Renal pelvis (tissue), 12 donors: ENCODE data around the gene SLC13A1. TPM values are rescaled to one million over a fixed set of nuclear protein-coding genes. Genes with fewer than 3 reads are reported as not detected.
A peak's percentile ranks its signal among the peaks of the same experiment; 100 is the strongest.
"Not testable (repeated sequence)": the region's sequence is repeated elsewhere in the genome, so short reads cannot be mapped to it uniquely, and the experiment has no call there.

Experiments
- DNase-seq: peaks from one replicate; pipeline ENCODE4 v3.0.0-alpha.2; 2013
- long read RNA-seq, 16 experiments: transcript quantifications; one replicate each; lab custom pipeline, GENCODE V29; 2026
- polyA plus RNA-seq, 3 donors: library from polyadenylated mRNA; unstranded; fragments of 120-200 nt; gene quantifications; one replicate each; pipeline ENCODE4 v1.2.1, GENCODE V29; 2013; ENCODE audit not compliant: insufficient read length in 3 of 3

The SLC13A1 gene, protein sequence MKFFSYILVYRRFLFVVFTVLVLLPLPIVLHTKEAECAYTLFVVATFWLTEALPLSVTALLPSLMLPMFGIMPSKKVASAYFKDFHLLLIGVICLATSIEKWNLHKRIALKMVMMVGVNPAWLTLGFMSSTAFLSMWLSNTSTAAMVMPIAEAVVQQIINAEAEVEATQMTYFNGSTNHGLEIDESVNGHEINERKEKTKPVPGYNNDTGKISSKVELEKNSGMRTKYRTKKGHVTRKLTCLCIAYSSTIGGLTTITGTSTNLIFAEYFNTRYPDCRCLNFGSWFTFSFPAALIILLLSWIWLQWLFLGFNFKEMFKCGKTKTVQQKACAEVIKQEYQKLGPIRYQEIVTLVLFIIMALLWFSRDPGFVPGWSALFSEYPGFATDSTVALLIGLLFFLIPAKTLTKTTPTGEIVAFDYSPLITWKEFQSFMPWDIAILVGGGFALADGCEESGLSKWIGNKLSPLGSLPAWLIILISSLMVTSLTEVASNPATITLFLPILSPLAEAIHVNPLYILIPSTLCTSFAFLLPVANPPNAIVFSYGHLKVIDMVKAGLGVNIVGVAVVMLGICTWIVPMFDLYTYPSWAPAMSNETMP
- polyA plus RNA-seq, result 10 to 100 TPM; 19.3 to 28.3 (median 25.5) TPM
- long read RNA-seq, donor 1, partial matches to known transcripts, result 0 of 1 reads
- long read RNA-seq, donor 1, other reads (novel, unspliced or antisense), result 0 of 1 reads
- long read RNA-seq, donor 2, partial matches to known transcripts, result 0 of 1 reads
- long read RNA-seq, donor 2, other reads (novel, unspliced or antisense), result 0 of 1 reads
- long read RNA-seq, donor 3, partial matches to known transcripts, result 0 of 1 reads
- long read RNA-seq, donor 3, other reads (novel, unspliced or antisense), result 0 of 1 reads
- long read RNA-seq, donor 4, transcript SLC13A1-201 (15 exons, 3,815 nt), result major isoform, 5 of 5 reads
- long read RNA-seq, donor 4, partial matches to known transcripts, result 0 of 5 reads
- long read RNA-seq, donor 4, other reads (novel, unspliced or antisense), result 0 of 5 reads
- long read RNA-seq, donor 5, partial matches to known transcripts, result 0 of 1 reads
- long read RNA-seq, donor 5, other reads (novel, unspliced or antisense), result 0 of 1 reads
- long read RNA-seq, donor 6, partial matches to known transcripts, result 0 of 2 reads
- long read RNA-seq, donor 6, other reads (novel, unspliced or antisense), result 0 of 2 reads
- long read RNA-seq, donor 7, partial matches to known transcripts, result 0 of 4 reads
- long read RNA-seq, donor 7, other reads (novel, unspliced or antisense), result 0 of 4 reads
- long read RNA-seq, donor 8, result 0 reads
- long read RNA-seq, donor 9, partial matches to known transcripts, result 0 of 2 reads
- long read RNA-seq, donor 9, other reads (novel, unspliced or antisense), result 0 of 2 reads
- long read RNA-seq, donor 10, partial matches to known transcripts, result 0 of 2 reads
- long read RNA-seq, donor 10, other reads (novel, unspliced or antisense), result 0 of 2 reads
- long read RNA-seq, donor 11, result 0 reads
- long read RNA-seq, donor 12, partial matches to known transcripts, result 0 of 2 reads
- long read RNA-seq, donor 12, other reads (novel, unspliced or antisense), result 0 of 2 reads
- long read RNA-seq, donor 13, result 0 reads
- long read RNA-seq, donor 14, partial matches to known transcripts, result 0 of 3 reads
- long read RNA-seq, donor 14, other reads (novel, unspliced or antisense), result 0 of 3 reads
- long read RNA-seq, donor 15, partial matches to known transcripts, result 0 of 1 reads
- long read RNA-seq, donor 15, other reads (novel, unspliced or antisense), result 0 of 1 reads
- long read RNA-seq, donor 16, partial matches to known transcripts, result 0 of 2 reads
- long read RNA-seq, donor 16, other reads (novel, unspliced or antisense), result 0 of 2 reads

DNA sequence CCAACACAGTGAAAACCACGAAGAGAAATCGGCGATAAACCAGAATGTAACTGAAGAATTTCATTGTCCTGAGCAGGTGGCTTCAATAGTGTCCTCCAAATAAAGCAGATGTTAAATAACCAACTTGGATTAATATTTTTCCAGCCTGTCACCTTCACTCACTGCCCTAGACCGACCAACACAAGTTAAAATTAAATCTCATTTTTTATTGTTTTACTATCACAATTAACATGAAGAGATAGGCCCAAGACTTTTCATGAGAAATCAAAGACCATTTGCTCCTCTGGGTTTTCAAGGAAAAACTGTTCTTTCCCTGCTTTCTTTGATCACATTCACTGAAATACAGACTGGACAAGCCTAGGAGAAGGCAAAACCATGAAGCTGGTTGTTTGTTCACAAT lies at the start of gene SLC13A1:
Gene SLC13A1 (minus strand): TSS at position 87 of the 400 bp plus-strand sequence. CDS start 23 bp downstream, at position 64.
- DNase-seq, result no peak

DNA sequence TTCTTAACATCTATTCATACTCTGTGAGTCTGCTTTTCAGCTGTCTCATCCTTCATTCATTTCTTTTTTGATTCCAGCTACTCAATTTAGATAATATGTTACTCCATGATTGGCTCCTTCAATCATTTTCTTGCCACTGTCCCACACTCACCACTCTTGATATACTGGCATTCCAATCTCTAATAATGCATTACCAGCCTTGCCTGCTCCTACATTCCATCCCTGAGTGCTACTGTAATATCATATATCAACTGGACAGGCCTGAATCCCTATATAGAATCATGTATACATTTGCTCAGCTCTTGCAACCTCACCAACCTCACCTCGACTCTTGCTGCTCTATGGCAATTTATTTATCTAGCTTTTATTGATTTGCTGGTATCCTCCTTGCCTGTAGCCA lies 45.0 kb upstream of the SLC13A1 start:
- DNase-seq, result no peak

DNA sequence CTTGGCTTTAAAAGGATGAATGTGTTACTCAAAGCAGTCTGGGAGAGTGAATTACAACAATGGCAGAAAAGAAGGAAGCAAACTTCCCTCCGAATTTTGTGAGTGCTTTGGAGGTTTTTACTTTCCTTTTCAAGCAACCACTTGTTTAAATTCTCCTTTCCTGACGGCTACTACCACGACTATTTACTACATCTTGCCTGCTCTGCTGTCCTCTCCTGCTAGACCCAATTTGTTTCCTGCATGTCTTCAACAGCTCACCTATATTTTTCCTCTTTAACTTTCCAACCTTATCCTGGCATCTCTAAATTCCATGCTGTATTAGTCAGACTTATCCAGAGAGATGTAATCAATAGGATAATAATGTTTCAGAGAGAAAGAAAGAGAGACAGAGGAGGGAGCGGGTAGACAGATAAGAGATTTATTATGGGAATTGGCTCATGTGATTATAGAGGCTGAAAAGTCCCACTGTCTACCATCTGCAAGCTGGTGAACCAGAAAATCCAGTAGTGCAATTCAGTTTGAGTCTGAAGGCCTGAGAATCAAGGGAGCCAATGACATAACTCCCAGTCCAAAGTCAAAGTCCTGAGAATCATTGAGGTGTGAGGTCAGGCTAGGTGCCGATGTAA lies 42.8 kb upstream of the SLC13A1 start:
- no peak for DNase-seq

DNA sequence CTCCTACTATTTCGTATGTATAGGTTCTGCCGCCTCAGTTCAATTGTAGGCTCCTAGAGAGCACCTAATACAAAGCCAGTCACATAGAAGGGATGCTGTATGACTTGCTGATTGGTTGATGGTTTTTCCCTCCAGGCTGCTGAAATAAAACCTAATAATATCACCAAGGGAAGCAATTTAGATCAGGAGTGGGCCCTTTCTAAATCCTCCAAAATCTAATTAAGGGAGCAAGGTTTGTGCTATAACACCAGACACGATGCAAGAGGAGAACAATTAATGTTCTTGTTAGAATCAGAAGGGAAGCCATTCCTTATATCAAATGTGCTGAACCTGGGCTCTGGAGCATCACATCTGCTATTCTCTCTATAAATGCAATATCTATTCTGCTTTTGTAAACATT lies 42.0 kb upstream of the SLC13A1 start:
- no peak for DNase-seq

DNA sequence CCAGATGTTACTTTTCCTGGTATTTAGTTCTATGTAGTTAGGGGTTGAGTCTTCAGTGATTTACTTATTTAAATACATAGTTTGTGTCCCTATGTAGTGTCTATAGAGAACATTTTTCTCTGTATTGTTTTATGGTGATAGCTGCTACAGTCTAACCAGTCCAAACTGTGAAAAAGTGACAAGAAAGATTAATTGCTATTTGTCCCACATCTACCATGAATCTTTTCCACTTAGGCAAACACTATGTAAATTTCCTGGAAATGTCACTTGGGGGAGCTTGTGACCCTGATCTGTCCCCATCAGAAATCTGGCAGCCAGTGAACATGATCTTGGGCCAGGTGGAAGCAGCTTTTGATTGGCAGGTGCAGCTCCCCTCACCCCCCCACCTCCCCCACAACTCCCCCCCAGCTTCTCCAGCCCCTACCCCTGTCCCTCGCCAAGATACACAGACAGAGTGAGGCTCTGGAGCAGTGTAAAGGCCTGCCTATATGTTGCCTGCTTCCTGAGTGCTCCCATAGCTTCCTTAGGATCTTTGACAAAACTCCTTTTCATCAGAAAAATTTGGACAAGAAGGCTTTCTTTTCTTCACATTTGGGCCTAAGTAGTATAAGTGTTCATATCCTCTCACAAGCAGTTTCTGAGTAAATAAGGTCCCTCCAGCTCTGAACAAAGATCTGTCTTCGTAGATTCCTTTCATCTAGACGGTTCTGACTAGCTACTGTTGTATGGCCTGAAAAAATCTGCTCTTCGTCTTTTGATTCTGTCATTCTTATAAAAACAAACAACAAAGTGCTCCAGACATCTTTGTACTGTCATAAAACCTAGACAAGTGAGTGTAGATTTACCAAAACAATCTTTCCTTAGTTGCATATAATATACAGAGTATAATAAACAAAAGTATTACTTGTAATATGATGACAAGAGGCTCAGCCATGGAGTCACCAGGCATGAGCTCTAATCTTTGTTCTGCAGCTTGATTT lies 31.5 kb upstream of the SLC13A1 start:
- DNase-seq, result peak; percentile 35

DNA sequence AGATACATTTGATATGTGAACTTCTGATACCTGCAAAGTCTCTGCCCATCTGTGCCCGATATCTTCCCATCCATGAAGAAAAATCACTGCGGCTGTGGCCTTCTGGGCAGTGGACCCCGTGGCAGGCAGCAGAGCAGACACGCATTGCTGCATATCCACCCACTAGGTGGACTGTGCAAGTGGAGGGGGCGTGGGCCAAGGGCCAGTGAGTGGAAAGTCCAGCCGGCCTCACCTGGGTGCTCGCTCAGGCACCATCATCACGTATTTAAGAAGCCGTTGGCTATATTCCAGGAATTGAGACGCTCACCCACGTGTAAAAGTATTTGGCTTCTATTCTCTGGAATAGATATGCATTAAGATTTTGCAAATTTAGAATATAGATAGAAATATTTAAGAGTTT lies 30.8 kb upstream of the SLC13A1 start:
- DNase-seq, result no peak

DNA sequence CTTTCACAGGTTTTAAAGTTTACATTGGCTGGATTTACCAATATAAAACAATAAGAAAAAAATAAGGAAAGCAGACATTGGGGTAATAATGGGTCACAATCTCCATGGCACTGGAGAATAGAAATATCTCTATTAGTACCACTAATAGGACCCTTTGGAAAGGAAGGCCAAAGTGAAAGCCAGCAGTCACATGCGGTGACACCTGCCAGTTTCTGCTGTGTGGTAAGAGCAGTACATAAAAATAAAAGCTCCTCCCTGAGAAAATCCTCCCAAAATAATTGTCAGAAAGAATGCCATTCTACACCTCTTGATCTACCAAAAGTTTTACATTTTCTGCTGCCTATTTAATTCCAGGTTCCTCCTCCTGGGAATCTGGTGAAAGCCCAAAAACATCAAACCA lies 30.4 kb upstream of the SLC13A1 start:
- DNase-seq, result no peak

DNA sequence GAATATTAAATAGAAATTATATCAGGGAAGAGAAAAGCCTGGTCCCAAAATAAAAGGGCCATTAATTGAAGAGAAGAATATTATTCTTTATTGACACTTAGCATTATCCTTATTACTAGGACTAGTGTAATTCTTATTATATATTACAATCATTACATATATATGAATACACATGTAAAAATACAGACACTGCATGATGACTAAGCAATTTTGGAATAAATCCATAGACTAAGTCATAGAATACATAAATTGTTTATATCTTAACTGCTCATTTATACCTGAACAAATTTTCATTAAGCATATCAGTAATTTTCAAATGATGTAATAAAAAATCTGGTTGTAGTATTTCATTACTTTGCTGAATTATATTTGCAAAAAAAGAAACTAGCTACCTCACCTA lies 29.7 kb upstream of the SLC13A1 start:
- no peak for DNase-seq

DNA sequence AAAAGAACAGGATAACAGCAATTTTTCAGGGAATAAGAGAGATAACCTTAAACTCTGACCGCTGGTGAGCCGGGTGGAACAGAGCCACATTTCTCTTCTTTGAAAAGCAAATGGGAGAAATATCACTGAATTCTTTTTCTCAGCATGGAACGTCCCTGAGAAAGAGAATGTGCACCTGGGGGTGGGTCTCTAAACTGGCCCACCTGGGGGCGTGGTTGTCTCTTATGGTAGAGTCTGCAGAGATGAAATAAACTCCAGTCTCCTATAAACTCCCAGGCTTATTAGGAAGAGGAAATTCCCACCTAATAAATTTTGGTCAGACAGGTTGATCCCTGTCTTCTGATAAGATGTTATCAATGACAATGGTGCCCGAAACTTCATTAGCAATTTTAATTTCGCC lies 27.9 kb upstream of the SLC13A1 start:
- not testable (repeated sequence) for DNase-seq

DNA sequence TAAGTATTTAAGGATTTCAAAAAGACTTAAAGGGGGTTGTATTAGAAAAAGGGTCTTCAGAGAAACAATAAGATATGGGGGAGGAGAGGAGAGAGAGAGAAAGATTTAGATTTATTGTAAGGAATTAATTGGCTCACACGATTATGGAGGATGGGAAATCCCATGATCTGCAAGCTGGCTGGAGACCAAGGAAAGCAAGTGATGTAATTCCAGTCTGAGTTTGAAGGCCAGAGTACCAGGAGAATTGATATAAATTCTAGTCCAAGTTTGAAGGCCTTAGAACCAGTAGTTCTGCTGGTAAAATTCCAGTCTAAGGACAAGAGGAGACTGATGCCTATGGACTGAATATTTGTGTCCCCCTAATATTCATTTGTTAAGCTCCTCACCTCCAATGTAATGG lies 20.6 kb upstream of the SLC13A1 start:
- no peak for DNase-seq

DNA sequence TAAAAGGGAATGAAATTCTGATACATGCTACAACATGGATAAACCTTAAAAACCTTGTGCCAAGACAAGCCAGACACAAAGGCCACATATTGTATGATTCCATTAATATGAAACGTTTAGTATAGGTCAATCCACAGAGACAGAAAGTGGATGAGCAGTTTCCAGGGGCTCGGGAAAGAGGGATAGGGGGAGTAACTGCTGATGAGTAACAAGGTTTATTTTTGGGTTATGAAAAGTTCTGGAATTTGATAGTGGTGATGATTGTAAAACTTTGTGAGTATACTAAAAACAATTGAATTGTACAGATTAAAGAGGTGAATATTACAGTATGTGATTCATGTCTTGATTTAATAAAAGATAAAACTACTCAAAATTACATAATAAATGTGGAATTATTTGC lies 19.1 kb upstream of the SLC13A1 start:
- no peak for DNase-seq

DNA sequence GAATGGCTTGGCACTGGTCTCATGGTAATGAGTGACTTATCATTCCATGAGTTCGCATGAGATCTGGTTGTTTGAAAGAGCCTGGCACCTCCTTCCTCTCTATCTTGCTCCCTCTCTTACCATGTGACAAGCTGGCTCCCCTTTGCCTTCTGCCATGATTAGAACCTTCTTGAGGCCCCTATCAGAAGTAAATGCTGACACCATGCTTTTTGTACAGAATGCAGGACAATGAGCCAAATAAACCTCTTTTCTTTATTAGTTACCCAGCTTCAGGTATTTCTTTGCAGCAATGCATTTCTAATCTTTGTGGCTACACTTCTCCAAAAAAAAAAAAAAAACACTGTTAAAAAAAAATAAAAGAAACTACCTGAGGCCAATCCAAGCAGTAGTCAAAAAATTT lies 17.1 kb upstream of the SLC13A1 start:
- no peak for DNase-seq

DNA sequence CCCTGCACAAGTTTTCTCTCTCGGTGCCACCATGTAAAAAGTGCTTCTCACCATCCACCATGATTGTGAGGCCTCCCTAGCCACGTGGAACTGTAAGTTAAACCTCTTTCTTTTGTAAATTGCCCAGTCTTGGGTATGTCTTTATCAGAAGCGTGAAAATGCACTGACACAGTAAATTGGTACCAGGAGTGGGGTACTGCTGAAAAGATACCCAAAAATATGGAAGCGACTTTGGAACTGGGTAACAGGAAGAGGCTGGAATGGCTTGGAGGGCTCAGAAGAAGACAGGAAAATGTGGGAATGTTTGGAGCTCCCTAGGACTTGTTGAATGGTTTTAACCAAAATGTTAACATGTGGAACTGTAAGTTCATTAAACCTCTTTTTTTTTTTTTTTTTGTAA lies 15.6 kb upstream of the SLC13A1 start:
- no peak for DNase-seq

DNA sequence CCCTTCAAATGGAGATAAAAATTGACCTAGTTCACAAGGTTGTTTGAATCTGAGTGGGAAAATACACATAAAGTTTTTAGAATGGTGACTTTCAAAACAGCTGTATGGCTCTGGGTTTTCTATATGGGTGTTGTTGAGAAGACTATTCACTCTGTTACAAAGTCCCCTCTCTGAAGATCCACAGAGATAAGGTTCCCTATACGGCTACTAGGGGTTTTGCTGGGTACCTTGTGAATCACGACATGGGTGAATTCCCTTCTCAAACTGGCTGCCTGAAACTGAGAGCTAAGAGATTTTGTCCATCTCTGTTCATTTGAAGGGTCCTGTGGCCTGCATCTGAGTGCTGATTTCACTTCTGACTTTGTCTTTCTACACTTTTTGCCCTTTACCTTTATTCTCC lies 11.8 kb upstream of the SLC13A1 start:
- no peak for DNase-seq

DNA sequence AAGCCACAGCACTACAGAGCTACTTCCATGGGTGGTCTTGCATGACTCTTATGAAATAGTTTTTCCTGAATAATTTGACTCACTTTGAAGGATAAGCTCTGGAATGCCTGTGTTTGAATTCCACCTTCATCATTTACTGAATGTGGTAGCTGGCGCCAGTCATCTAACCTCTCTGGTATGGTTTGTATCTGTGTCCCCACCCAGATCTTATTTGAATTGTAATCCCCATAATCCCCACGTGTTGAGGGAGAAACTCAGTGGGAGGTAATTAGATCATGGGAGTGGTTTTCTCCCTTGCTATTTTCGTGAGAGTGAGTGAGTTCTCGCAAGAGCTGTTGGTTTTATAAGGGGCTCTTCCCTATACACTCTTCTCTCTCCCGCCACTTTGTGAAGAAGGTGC lies 11.2 kb upstream of the SLC13A1 start:
- DNase-seq, result no peak

DNA sequence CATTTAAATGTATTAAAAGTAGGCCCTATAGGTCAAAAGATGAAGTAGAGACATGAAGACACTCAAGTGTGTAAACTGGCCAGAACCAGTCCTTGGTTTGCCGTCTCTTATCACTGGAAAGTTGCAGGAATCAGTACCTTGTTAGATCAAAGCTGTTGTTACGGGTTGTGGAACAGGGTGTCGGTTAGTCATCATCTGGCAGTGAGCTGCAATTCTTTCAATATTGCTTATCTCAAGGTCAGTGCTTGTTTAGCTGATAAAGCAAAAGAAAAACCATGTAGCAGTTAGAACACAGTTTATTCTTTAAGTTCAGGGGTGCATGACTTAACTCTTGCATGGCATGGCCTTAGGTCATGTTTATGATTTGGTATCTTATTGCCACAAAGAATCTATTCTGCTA lies 10.0 kb upstream of the SLC13A1 start:
- DNase-seq, result no peak

DNA sequence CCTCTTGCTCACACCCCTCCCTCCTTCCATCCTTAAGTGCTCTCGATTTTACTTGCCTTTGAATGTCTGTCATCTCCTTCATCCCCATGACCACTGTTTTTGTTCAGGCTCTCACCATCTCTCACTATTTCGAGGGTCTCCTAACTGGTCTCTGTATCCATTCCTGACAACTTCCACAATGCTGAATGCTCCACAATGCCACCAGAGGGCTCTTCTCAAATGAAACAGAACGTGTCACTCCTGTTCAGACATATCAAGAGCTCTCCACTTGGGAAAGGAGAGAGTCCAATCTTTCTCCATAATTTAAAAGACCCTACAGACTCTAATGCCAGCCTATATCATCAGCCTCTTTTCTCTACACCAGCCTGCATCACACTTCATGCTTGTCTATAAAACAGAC lies 9.0 kb upstream of the SLC13A1 start:
- DNase-seq, result peak; percentile 20

DNA sequence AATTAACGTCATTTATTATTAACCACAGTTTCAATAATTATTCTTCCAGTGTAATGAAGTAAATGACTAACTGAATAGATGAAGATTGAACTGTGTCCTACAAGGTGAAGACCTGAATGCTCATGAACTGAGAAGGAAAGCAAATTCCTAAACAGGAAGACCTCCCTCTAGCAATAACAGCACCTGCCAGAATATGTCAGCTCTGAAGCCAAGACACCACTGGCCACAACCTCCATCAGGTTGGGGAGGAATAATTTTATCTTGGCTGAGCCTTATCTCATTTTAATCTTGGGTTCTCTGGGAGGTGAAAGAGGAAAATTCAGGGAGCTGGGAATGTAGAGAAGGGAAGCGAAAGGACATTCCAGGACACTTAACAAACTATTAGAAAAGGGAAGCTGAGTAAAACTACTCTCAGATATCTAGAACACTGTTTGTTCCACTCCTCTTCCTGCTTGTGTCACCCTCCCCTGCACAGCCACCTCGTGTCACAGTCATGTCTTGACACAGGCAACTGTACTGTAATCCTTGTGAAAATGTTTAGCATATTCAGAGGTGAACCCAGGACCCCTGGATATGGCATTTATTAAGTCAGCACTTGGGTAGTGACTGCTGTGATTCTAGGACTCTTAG lies 4.6 kb upstream of the SLC13A1 start:
- no peak for DNase-seq

DNA sequence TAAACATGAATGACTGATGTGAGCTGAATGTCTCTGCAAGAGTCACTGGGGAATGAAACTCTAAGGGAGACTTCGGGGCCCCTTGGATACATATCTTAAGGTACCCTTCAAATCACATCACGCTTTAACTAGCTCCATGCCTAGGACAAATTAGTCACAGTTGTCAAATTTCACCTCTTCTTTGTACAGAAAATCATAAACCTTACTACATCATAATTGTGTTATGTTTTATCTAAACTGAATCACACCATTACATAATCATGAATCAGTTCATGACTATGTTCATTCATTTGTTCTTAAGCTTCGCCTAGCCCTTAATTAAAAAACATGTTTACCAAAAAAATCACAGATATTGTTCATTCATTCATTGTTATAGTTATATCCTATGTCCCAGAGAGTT lies 2.1 kb upstream of the SLC13A1 start:
- DNase-seq, result no peak
